ENCODE results near the gene KIF1A. TPM values are rescaled to one million over a fixed set of nuclear protein-coding genes. Genes with fewer than 3 reads are reported as not detected.

Gene KIF1A
- polyA plus RNA-seq, 1 donor from 2014 or later = 63.4 TPM

DNA sequence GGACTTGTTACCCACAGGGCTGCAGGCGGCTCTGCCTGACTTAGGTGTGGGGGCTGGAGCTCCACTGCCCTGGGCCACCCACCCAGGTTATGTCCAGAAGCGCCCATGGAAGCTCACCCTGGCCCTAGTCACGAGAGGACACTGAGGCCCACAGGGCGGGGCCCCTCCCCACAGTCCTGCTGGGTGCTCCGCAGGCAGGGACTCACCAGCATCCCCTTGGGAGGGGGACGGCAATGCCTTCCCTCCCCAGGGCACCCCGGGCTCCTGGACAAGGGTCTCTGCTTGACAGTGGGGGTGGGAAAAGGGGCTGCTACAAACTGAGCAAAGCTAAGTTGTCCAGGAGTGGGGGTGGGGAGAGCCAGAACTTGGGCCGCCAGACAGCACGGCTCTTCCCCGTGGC, 67.8 kb downstream of the KIF1A start:
- no peak overlapping the region for H3K27ac ChIP-seq (ENCODE audit: low read length)
- TF ChIP-seq POLR2AphosphoS5 (IDR thresholded peaks at IDR 0.05) (no peak), EP300 (conservative IDR thresholded peaks at IDR 0.05; ENCODE audit: poor library complexity, severe bottlenecking) (no peak)
- TF ChIP-seq, protein P1, sequence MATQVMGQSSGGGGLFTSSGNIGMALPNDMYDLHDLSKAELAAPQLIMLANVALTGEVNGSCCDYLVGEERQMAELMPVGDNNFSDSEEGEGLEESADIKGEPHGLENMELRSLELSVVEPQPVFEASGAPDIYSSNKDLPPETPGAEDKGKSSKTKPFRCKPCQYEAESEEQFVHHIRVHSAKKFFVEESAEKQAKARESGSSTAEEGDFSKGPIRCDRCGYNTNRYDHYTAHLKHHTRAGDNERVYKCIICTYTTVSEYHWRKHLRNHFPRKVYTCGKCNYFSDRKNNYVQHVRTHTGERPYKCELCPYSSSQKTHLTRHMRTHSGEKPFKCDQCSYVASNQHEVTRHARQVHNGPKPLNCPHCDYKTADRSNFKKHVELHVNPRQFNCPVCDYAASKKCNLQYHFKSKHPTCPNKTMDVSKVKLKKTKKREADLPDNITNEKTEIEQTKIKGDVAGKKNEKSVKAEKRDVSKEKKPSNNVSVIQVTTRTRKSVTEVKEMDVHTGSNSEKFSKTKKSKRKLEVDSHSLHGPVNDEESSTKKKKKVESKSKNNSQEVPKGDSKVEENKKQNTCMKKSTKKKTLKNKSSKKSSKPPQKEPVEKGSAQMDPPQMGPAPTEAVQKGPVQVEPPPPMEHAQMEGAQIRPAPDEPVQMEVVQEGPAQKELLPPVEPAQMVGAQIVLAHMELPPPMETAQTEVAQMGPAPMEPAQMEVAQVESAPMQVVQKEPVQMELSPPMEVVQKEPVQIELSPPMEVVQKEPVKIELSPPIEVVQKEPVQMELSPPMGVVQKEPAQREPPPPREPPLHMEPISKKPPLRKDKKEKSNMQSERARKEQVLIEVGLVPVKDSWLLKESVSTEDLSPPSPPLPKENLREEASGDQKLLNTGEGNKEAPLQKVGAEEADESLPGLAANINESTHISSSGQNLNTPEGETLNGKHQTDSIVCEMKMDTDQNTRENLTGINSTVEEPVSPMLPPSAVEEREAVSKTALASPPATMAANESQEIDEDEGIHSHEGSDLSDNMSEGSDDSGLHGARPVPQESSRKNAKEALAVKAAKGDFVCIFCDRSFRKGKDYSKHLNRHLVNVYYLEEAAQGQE (IDR thresholded peaks at IDR 0.05; ENCODE audit: borderline replicate concordance) = no peak
- H3K36me3 ChIP-seq (ENCODE audit: insufficient read depth, low read length) = peaks cover 5% of the 10 kb centered on the region
- H3K4me2 ChIP-seq (ENCODE audit: low read length) = no peak overlapping the region
- H2AFZ ChIP-seq (ENCODE audit: low read depth, low read length) = no peak overlapping the region
- no peaks in the 10 kb centered on the region for H3K79me2 ChIP-seq (replicated peaks; ENCODE audit: insufficient read depth, low read length)
- H3K4me3 ChIP-seq (ENCODE audit: low read length) = no peak overlapping the region
- H3K9me3 ChIP-seq (ENCODE audit: low read length) = no peaks in the 10 kb centered on the region
- H3K27me3 ChIP-seq (ENCODE audit: insufficient read depth, low read depth, low read length) = no peaks in the 10 kb centered on the region
- no peaks in the 10 kb centered on the region for H3K9me2 ChIP-seq (ENCODE audit: insufficient read depth, low read length)
- no peaks in the 10 kb centered on the region for H4K20me1 ChIP-seq (ENCODE audit: insufficient read depth)
- H3K9ac ChIP-seq (ENCODE audit: low read length) = no peak overlapping the region
- H3F3A ChIP-seq (ENCODE audit: insufficient read depth, low read length, poor library complexity, severe bottlenecking) = no peaks in the 10 kb centered on the region

DNA sequence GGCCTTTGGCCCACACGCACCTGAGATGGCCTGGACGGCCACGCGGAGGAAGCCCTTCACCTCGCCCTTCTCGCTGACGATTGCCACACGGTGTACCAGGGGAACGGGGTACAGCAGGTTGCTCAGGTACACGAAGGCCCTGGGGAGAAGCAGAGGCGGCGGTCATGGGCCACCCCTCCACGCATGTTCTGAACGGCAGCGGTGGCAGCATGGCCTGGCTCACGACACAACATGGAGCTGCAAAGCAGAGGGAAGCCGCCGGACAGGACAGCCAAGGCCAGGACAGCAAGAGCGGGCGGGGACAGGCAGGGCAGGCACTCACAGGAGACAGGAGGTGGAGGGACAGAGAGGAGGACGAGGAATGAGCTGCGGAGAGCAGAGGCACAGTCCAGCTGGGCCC, 69.6 kb downstream of the KIF1A start:
- no peak overlapping the region for H3K27ac ChIP-seq (ENCODE audit: low read length)
- no peaks in the 10 kb centered on the region for H4K20me1 ChIP-seq (ENCODE audit: insufficient read depth)
- no peak for TF ChIP-seq EZH2 (IDR thresholded peaks at IDR 0.05; ENCODE audit: borderline replicate concordance, insufficient read depth, low read length, poor library complexity, severe bottlenecking)
- no peak overlapping the region for H3K4me3 ChIP-seq (ENCODE audit: low read length)
- no peaks in the 10 kb centered on the region for H3K27me3 ChIP-seq (ENCODE audit: insufficient read depth, low read depth, low read length)
- no peaks in the 10 kb centered on the region for H3K9me3 ChIP-seq (ENCODE audit: low read length)
- H3K4me2 ChIP-seq (ENCODE audit: low read length) = no peak overlapping the region
- no peak overlapping the region for H3K9ac ChIP-seq (ENCODE audit: low read length)
- H2AFZ ChIP-seq (ENCODE audit: low read depth, low read length) = no peak overlapping the region
- no peaks in the 10 kb centered on the region for H3F3A ChIP-seq (ENCODE audit: insufficient read depth, low read length, poor library complexity, severe bottlenecking)
- H3K79me2 ChIP-seq (replicated peaks; ENCODE audit: insufficient read depth, low read length) = no peaks in the 10 kb centered on the region
- no peaks in the 10 kb centered on the region for H3K9me2 ChIP-seq (ENCODE audit: insufficient read depth, low read length)
- H3K36me3 ChIP-seq (ENCODE audit: insufficient read depth, low read length) = peaks cover 5% of the 10 kb centered on the region

DNA sequence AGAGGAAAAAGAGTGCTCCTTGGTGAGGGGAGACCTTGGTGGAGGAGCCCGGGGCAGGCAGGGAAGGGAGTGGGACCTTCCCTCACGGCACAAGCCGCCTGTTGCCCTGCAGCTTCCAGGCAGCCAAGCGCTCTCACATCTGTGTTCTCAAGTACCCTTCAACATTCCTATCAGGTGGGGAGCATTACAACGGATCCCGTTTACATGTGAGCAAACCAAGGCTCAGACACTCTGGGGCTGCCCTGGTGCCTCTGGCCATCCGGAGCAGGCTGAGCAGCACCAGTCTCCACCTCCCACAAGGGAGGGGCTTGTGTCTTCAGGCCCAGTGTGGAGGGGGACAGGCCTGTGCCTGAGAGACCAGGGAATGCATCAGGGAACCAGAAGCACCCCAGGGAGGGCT, 70.5 kb downstream of the KIF1A start:
- TF ChIP-seq TAF1 (IDR thresholded peaks at IDR 0.05; ENCODE audit: low read depth) (no peak), MXI1 (conservative IDR thresholded peaks at IDR 0.05; ENCODE audit: poor library complexity, severe bottlenecking) (no peak), EZH2 (IDR thresholded peaks at IDR 0.05; ENCODE audit: borderline replicate concordance, insufficient read depth, low read length, poor library complexity, severe bottlenecking) (no peak), POLR2AphosphoS5 (IDR thresholded peaks at IDR 0.05) (no peak), EP300 (conservative IDR thresholded peaks at IDR 0.05; ENCODE audit: poor library complexity, severe bottlenecking) (no peak), SMC3 (conservative IDR thresholded peaks at IDR 0.05; ENCODE audit: poor library complexity) (no peak), RAD21 (conservative IDR thresholded peaks at IDR 0.05) (no peak)
- TF ChIP-seq, protein P2, sequence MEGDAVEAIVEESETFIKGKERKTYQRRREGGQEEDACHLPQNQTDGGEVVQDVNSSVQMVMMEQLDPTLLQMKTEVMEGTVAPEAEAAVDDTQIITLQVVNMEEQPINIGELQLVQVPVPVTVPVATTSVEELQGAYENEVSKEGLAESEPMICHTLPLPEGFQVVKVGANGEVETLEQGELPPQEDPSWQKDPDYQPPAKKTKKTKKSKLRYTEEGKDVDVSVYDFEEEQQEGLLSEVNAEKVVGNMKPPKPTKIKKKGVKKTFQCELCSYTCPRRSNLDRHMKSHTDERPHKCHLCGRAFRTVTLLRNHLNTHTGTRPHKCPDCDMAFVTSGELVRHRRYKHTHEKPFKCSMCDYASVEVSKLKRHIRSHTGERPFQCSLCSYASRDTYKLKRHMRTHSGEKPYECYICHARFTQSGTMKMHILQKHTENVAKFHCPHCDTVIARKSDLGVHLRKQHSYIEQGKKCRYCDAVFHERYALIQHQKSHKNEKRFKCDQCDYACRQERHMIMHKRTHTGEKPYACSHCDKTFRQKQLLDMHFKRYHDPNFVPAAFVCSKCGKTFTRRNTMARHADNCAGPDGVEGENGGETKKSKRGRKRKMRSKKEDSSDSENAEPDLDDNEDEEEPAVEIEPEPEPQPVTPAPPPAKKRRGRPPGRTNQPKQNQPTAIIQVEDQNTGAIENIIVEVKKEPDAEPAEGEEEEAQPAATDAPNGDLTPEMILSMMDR (IDR thresholded peaks at IDR 0.05; ENCODE audit: poor library complexity, severe bottlenecking) = no peak
- TF ChIP-seq, protein P1 (IDR thresholded peaks at IDR 0.05; ENCODE audit: borderline replicate concordance) = no peak
- H3K79me2 ChIP-seq (replicated peaks; ENCODE audit: insufficient read depth, low read length) = no peaks in the 10 kb centered on the region
- H3F3A ChIP-seq (ENCODE audit: insufficient read depth, low read length, poor library complexity, severe bottlenecking) = no peaks in the 10 kb centered on the region
- H3K27me3 ChIP-seq (ENCODE audit: insufficient read depth, low read depth, low read length) = no peaks in the 10 kb centered on the region
- H4K20me1 ChIP-seq (ENCODE audit: insufficient read depth) = no peaks in the 10 kb centered on the region
- no peak overlapping the region for H3K27ac ChIP-seq (ENCODE audit: low read length)
- no peak overlapping the region for H3K9ac ChIP-seq (ENCODE audit: low read length)
- H3K4me3 ChIP-seq (ENCODE audit: low read length) = no peak overlapping the region
- no peaks in the 10 kb centered on the region for H3K9me3 ChIP-seq (ENCODE audit: low read length)
- H3K36me3 ChIP-seq (ENCODE audit: insufficient read depth, low read length) = peaks cover 5% of the 10 kb centered on the region
- H2AFZ ChIP-seq (ENCODE audit: low read depth, low read length) = no peak overlapping the region
- no peaks in the 10 kb centered on the region for H3K9me2 ChIP-seq (ENCODE audit: insufficient read depth, low read length)
- H3K4me2 ChIP-seq (ENCODE audit: low read length) = no peak overlapping the region
